Measurements from ENCODE around the gene HSD17B11. TPM values are rescaled to one million over a fixed set of nuclear protein-coding genes. Genes with fewer than 3 reads are reported as not detected.

The HSD17B11 gene
- total RNA-seq, 1 donor from 2014 or later, result 12.9 TPM

DNA sequence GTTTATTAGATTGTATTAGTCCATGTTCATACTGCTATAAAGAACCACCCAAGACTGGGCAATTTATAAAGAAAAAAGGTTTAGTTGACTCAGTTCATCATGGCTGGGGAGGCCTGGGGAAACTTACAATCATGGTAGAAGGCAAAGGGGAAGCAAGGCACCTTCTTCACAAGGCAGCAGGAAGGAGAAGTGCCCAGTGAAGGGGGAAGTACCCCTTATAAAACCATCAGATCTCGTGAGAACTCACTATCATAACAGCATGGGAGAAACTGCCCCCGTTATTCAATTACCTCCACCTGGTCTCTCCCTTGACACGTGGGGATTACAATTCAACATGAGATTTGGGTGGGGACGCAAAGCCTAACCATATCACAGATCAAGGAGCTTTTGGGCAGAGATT lies 60.2 kb downstream of the HSD17B11 start:
- Histone ChIP-seq H3K4me3 (ENCODE audit: low read depth, low read length) (no peak overlapping the region), H3K27me3 (ENCODE audit: control insufficient read depth, insufficient read depth, low read length) (no peaks in the 10 kb centered on the region), H3K36me3 (ENCODE audit: control insufficient read depth, insufficient read depth, low read length) (no peaks in the 10 kb centered on the region)
- no peak for DNase-seq (ENCODE audit: low read depth)
- TF ChIP-seq, protein P1, sequence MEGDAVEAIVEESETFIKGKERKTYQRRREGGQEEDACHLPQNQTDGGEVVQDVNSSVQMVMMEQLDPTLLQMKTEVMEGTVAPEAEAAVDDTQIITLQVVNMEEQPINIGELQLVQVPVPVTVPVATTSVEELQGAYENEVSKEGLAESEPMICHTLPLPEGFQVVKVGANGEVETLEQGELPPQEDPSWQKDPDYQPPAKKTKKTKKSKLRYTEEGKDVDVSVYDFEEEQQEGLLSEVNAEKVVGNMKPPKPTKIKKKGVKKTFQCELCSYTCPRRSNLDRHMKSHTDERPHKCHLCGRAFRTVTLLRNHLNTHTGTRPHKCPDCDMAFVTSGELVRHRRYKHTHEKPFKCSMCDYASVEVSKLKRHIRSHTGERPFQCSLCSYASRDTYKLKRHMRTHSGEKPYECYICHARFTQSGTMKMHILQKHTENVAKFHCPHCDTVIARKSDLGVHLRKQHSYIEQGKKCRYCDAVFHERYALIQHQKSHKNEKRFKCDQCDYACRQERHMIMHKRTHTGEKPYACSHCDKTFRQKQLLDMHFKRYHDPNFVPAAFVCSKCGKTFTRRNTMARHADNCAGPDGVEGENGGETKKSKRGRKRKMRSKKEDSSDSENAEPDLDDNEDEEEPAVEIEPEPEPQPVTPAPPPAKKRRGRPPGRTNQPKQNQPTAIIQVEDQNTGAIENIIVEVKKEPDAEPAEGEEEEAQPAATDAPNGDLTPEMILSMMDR (IDR thresholded peaks at IDR 0.05; ENCODE audit: insufficient read depth, low read length, poor library complexity, severe bottlenecking), result no peak

- no peak for DNase-seq (ENCODE audit: low read depth)
- TF ChIP-seq, protein P1 (IDR thresholded peaks at IDR 0.05; ENCODE audit: insufficient read depth, low read length, poor library complexity, severe bottlenecking), result no peak
- Histone ChIP-seq H3K36me3 (ENCODE audit: control insufficient read depth, insufficient read depth, low read length) (no peaks in the 10 kb centered on the region), H3K27me3 (ENCODE audit: control insufficient read depth, insufficient read depth, low read length) (no peaks in the 10 kb centered on the region), H3K4me3 (ENCODE audit: low read depth, low read length) (no peak overlapping the region)
Measured at GRCh38 chr4:87327136-87327535, 63.9 kb downstream of the HSD17B11 start.

GRCh38 chr4:87326460-87326859 lies 64.5 kb downstream of the HSD17B11 start:
- no peak for DNase-seq (ENCODE audit: low read depth)
- TF ChIP-seq, protein P1 (IDR thresholded peaks at IDR 0.05; ENCODE audit: insufficient read depth, low read length, poor library complexity, severe bottlenecking), result no peak
- H3K27me3 ChIP-seq (ENCODE audit: control insufficient read depth, insufficient read depth, low read length), result no peaks in the 10 kb centered on the region
- no peak overlapping the region for H3K4me3 ChIP-seq (ENCODE audit: low read depth, low read length)
- H3K36me3 ChIP-seq (ENCODE audit: control insufficient read depth, insufficient read depth, low read length), result no peaks in the 10 kb centered on the region

- H3K36me3 ChIP-seq (ENCODE audit: control insufficient read depth, insufficient read depth, low read length), result no peaks in the 10 kb centered on the region
- DNase-seq (ENCODE audit: low read depth), result no peak
- H3K27me3 ChIP-seq (ENCODE audit: control insufficient read depth, insufficient read depth, low read length), result no peaks in the 10 kb centered on the region
- TF ChIP-seq, protein P1 (IDR thresholded peaks at IDR 0.05; ENCODE audit: insufficient read depth, low read length, poor library complexity, severe bottlenecking), result no peak
- no peak within 1 kb of the TSS for H3K4me3 ChIP-seq (ENCODE audit: low read depth, low read length)
Measured at GRCh38 chr4:87322754-87323153, 68.2 kb downstream of the HSD17B11 start, which contains the start of gene HSD17B13. HSD17B13 (minus strand) TSS chr4:87322882; CDS start chr4:87322841, 41 bp downstream.

- no peaks in the 10 kb centered on the region for H3K27me3 ChIP-seq (ENCODE audit: control insufficient read depth, insufficient read depth, low read length)
- H3K36me3 ChIP-seq (ENCODE audit: control insufficient read depth, insufficient read depth, low read length), result no peaks in the 10 kb centered on the region
- no peak for DNase-seq (ENCODE audit: low read depth)
- TF ChIP-seq, protein P1 (IDR thresholded peaks at IDR 0.05; ENCODE audit: insufficient read depth, low read length, poor library complexity, severe bottlenecking), result no peak
- no peak overlapping the region for H3K4me3 ChIP-seq (ENCODE audit: low read depth, low read length)
Measured at GRCh38 chr4:87321888-87322287, 69.1 kb downstream of the HSD17B11 start.

GRCh38 chr4:87317527-87317926 lies 73.5 kb downstream of the HSD17B11 start:
- H3K4me3 ChIP-seq (ENCODE audit: low read depth, low read length), result no peak overlapping the region
- DNase-seq (ENCODE audit: low read depth), result no peak
- no peaks in the 10 kb centered on the region for H3K27me3 ChIP-seq (ENCODE audit: control insufficient read depth, insufficient read depth, low read length)
- TF ChIP-seq, protein P1 (IDR thresholded peaks at IDR 0.05; ENCODE audit: insufficient read depth, low read length, poor library complexity, severe bottlenecking), result no peak
- H3K36me3 ChIP-seq (ENCODE audit: control insufficient read depth, insufficient read depth, low read length), result no peaks in the 10 kb centered on the region
